Epithelial cell of proximal tubule (primary cell): ENCODE measurements around the gene ADSS1. TPM values are rescaled to one million over a fixed set of nuclear protein-coding genes. Genes with fewer than 3 reads are reported as not detected.

ENCODE experiments used
- DNase-seq: peaks from one replicate; pipeline ENCODE4 v3.0.0-alpha.2; 2011; ENCODE audit warnings: low read depth
- H3K4me3 ChIP-seq: 2 replicates; pipeline ENCODE4 v1.5.1; 2011; ENCODE audit warnings: low read depth, mild to moderate bottlenecking, low read length
- CTCF ChIP-seq: conservative IDR thresholded peaks from 2 replicates; pipeline ENCODE4 v1.5.1; 2012; ENCODE audit warnings: low read depth, mild to moderate bottlenecking, low read length
- total RNA-seq: library from RNA; depleted of rRNA; stranded (reverse); fragments of >200 nt; gene quantifications from 2 replicates; pipeline ENCODE4 v1.2.3, GENCODE V29; 2015

The ADSS1 gene
- total RNA-seq, 1 donor from 2014 or later: 2.3 TPM

GRCh38 chr14:104787736-104788135, 63.7 kb downstream of the ADSS1 start:
- H3K4me3 ChIP-seq: no peak overlapping the region
- TF ChIP-seq CTCF: no peak
- no peak for DNase-seq

- no peak for DNase-seq
- no peak overlapping the region for H3K4me3 ChIP-seq
- no peak for TF ChIP-seq CTCF
These were observed 64.3 kb downstream of the ADSS1 start for GRCh38 chr14:104788161-104788818.

GRCh38 chr14:104788873-104789663, 65.0 kb downstream of the ADSS1 start:
- no peak for DNase-seq
- no peak for TF ChIP-seq CTCF
- H3K4me3 ChIP-seq: no peak overlapping the region

- DNase-seq: no peak
- TF ChIP-seq CTCF: no peak
These were observed 66.0 kb downstream of the ADSS1 start for GRCh38 chr14:104789752-104790743.

GRCh38 chr14:104791425-104791824, 67.4 kb downstream of the ADSS1 start:
- no peak for TF ChIP-seq CTCF
- DNase-seq: no peak
- no peak overlapping the region for H3K4me3 ChIP-seq

More at GRCh38 chr14:104789752-104790743, 66.0 kb downstream of the ADSS1 start:
- no peak overlapping the region for H3K4me3 ChIP-seq

- H3K4me3 ChIP-seq: no peak overlapping the region
- DNase-seq: no peak
These were observed 68.3 kb downstream of the ADSS1 start for GRCh38 chr14:104792101-104792884.

More at GRCh38 chr14:104792101-104792884, 68.3 kb downstream of the ADSS1 start:
- TF ChIP-seq CTCF: no peak
